ENCODE results near the gene ARAP3.
A peak's percentile ranks its signal among the peaks of the same experiment; 100 is the strongest.
"Not testable (repeated sequence)": the region's sequence is repeated elsewhere in the genome, so short reads cannot be mapped to it uniquely, and the experiment has no call there.

The ARAP3 gene

GRCh38 chr5:141637767-141638419, 44.1 kb downstream of the ARAP3 start:
- peak in 2 of 3 experiments; percentile 17 to 50 for DNase-seq

- DNase-seq = peak in 2 of 3 experiments; percentile 66
Measured at GRCh38 chr5:141637123-141637766, 44.8 kb downstream of the ARAP3 start.

GRCh38 chr5:141636413-141637122, 45.5 kb downstream of the ARAP3 start, which contains the start of the genes HDAC3 and RELL2:
Gene HDAC3, minus strand, starts transcription at chr5:141636849. Its CDS starts 59 bp downstream, at chr5:141636790.
Gene RELL2, plus strand, starts transcription at chr5:141636997. Its CDS starts 1,229 bp downstream, at chr5:141638226.
- DNase-seq = peak; percentile 82 to 91 (median 83)

GRCh38 chr5:141636106-141636412, 46.0 kb downstream of the ARAP3 start:
- no peak for DNase-seq

GRCh38 chr5:141635646-141636045, 46.4 kb downstream of the ARAP3 start:
- no peak for DNase-seq

- no peak for DNase-seq
Measured at GRCh38 chr5:141634720-141635119, 47.3 kb downstream of the ARAP3 start.

GRCh38 chr5:141633871-141634561, 48.0 kb downstream of the ARAP3 start:
- DNase-seq = no peak

- DNase-seq = peak in 1 of 3 experiments; percentile 4
Measured at GRCh38 chr5:141632650-141633049, 49.4 kb downstream of the ARAP3 start.

GRCh38 chr5:141630570-141631140, 51.4 kb downstream of the ARAP3 start:
- no peak for DNase-seq

- DNase-seq = no peak
Measured at GRCh38 chr5:141628175-141628788, 53.7 kb downstream of the ARAP3 start.

- DNase-seq = no peak
Measured at GRCh38 chr5:141623611-141624010, 58.4 kb downstream of the ARAP3 start.

GRCh38 chr5:141623186-141623585, 58.8 kb downstream of the ARAP3 start:
- no peak for DNase-seq

GRCh38 chr5:141618804-141619554, 63.1 kb downstream of the ARAP3 start, which contains the start of gene DIAPH1:
Gene DIAPH1, minus strand, starts transcription at chr5:141619000. Its CDS starts 86 bp downstream, at chr5:141618914.
- DNase-seq = peak; percentile 91 to 96 (median 96)

GRCh38 chr5:141618030-141618803, 63.8 kb downstream of the ARAP3 start:
- peak; percentile 39 to 75 (median 74) for DNase-seq

- peak in 1 of 3 experiments; percentile 17 for DNase-seq
Measured at GRCh38 chr5:141617682-141618029, 64.4 kb downstream of the ARAP3 start.

GRCh38 chr5:141617128-141617527, 64.9 kb downstream of the ARAP3 start:
- DNase-seq = no peak

GRCh38 chr5:141615991-141616720, 65.9 kb downstream of the ARAP3 start:
- DNase-seq = no peak

GRCh38 chr5:141613344-141613743, 68.7 kb downstream of the ARAP3 start:
- DNase-seq = no peak

GRCh38 chr5:141611289-141611688, 70.7 kb downstream of the ARAP3 start:
- DNase-seq = no peak

- DNase-seq = not testable (repeated sequence)
Measured at GRCh38 chr5:141609921-141610320, 72.1 kb downstream of the ARAP3 start.
